GM23338 (cell line): ENCODE results near the gene KIF9. TPM values are rescaled to one million over a fixed set of nuclear protein-coding genes. Genes with fewer than 3 reads are reported as not detected.

ENCODE experiments used
- ATAC-seq: fragments of 200-7000 bp; cut with Tn5 transposase; 3 replicates; pipeline ENCODE4 v1.9.1; 2020
- DNase-seq: peaks from one replicate; pipeline ENCODE4 v3.0.0-alpha.2; 2015; ENCODE audit warnings: low spot score
- H2AFZ ChIP-seq: fragments of 200-600 bp; sonication (generic); 2 replicates; pipeline ENCODE4 v1.8.0; 2016; ENCODE audit warnings: antibody characterized with exemption, mild to moderate bottlenecking, moderate library complexity
- H3F3A ChIP-seq: fragments of 200-600 bp; sonication (generic); replicated peaks from 2 replicates; pipeline ENCODE4 v1.8.0; 2017; ENCODE audit warnings: antibody characterized with exemption, mixed run types, low read depth
- H3K27ac ChIP-seq: fragments of 200-600 bp; sonication (generic); 2 replicates; pipeline ENCODE4 v1.6.1; 2016; ENCODE audit warnings: low read depth
- H3K27me3 ChIP-seq: fragments of 200-600 bp; sonication (generic); 2 replicates; pipeline ENCODE4 v1.8.0; 2016; ENCODE audit warnings: mild to moderate bottlenecking, mixed run types, moderate library complexity; ENCODE audit not compliant: insufficient read depth
- H3K36me3 ChIP-seq: fragments of 200-600 bp; sonication (generic); 2 replicates; pipeline ENCODE4 v1.8.0; 2016; ENCODE audit warnings: mild to moderate bottlenecking; ENCODE audit not compliant: insufficient read depth
- H3K4me1 ChIP-seq: fragments of 200-600 bp; sonication (generic); 2 replicates; pipeline ENCODE4 v1.8.0; 2016; ENCODE audit warnings: mild to moderate bottlenecking, moderate library complexity; ENCODE audit not compliant: insufficient read depth
- H3K4me2 ChIP-seq: fragments of 200-600 bp; sonication (generic); 2 replicates; pipeline ENCODE4 v1.7.1; 2017; ENCODE audit warnings: mixed run types
- H3K4me3 ChIP-seq: fragments of 200-600 bp; sonication (generic); 2 replicates; pipeline ENCODE4 v1.6.1; 2016; ENCODE audit warnings: mixed run types
- H3K79me2 ChIP-seq: fragments of 200-600 bp; sonication (generic); replicated peaks from 2 replicates; pipeline ENCODE4 v1.8.0; 2017; ENCODE audit warnings: mild to moderate bottlenecking; ENCODE audit not compliant: insufficient read depth
- H3K9me2 ChIP-seq: fragments of 200-600 bp; sonication (generic); 2 replicates; pipeline ENCODE4 v1.8.0; 2017; ENCODE audit not compliant: insufficient read depth
- H4K20me1 ChIP-seq: fragments of 200-600 bp; sonication (generic); replicated peaks from 2 replicates; pipeline ENCODE4 v1.8.0; 2017; ENCODE audit warnings: mild to moderate bottlenecking; ENCODE audit not compliant: insufficient read depth
- H3K27ac Mint-ChIP-seq: 2 replicates; pipeline ENCODE4 v1.8.0; 2020; ENCODE audit warnings: inconsistent platforms, mild to moderate bottlenecking, moderate library complexity, mixed read lengths
- H3K27me3 Mint-ChIP-seq: 3 replicates; pipeline ENCODE4 v1.8.0; 2022; ENCODE audit warnings: low read depth, mild to moderate bottlenecking, moderate library complexity, mixed read lengths, inconsistent platforms; ENCODE audit not compliant: insufficient read depth, poor library complexity
- H3K36me3 Mint-ChIP-seq: 3 replicates; pipeline ENCODE4 v1.8.0; 2021; ENCODE audit warnings: low read depth, mild to moderate bottlenecking, inconsistent platforms, moderate library complexity, mixed read lengths
- H3K4me1 Mint-ChIP-seq: 3 replicates; pipeline ENCODE4 v1.8.0; 2020; ENCODE audit warnings: mild to moderate bottlenecking, inconsistent platforms, mixed read lengths
- H3K4me3 Mint-ChIP-seq: 3 replicates; pipeline ENCODE4 v1.8.0; 2021; ENCODE audit warnings: moderate library complexity, mild to moderate bottlenecking, inconsistent platforms, mixed read lengths
- H3K9me3 Mint-ChIP-seq: 3 replicates; pipeline ENCODE4 v1.8.0; 2020; ENCODE audit warnings: moderate library complexity, mild to moderate bottlenecking, inconsistent platforms, mixed read lengths
- CREB1 ChIP-seq: fragments of 250-450 bp; sonication (Bioruptor Pico); IDR thresholded peaks from 2 replicates; pipeline ENCODE4 v1.5.0; 2020; ENCODE audit warnings: low read depth, mild to moderate bottlenecking, moderate library complexity
- CTCF ChIP-seq, 2 experiments: fragments of 200-600 bp in 1 of 2; sonication (generic) in 1 of 2; conservative IDR thresholded peaks; 2 replicates each; pipeline versions ENCODE4 v1.5.1 to v1.6.1; 2016 to 2017; ENCODE audit warnings: antibody characterized with exemption in 2 of 2, low read depth in 2 of 2, mild to moderate bottlenecking in 2 of 2, moderate library complexity in 1 of 2
- ETS1 ChIP-seq: IDR thresholded peaks from 2 replicates; pipeline ENCODE4 v1.6.1; 2016; ENCODE audit warnings: antibody characterized with exemption
- EZH2 ChIP-seq: fragments of 200-600 bp; sonication (generic); IDR thresholded peaks from one replicate; pipeline ENCODE4 v1.8.0; 2017; ENCODE audit warnings: antibody characterized with exemption, mild to moderate bottlenecking, low read depth; ENCODE audit not compliant: unreplicated experiment
- EZH2phosphoT487 ChIP-seq: fragments of 200-600 bp; sonication (generic); IDR thresholded peaks from one replicate; pipeline ENCODE4 v1.8.1; 2018; ENCODE audit warnings: antibody characterized with exemption; ENCODE audit not compliant: unreplicated experiment
- JUNB ChIP-seq: IDR thresholded peaks from one replicate; pipeline ENCODE4 v1.6.1; 2016; ENCODE audit warnings: antibody characterized with exemption; ENCODE audit not compliant: unreplicated experiment
- NANOG ChIP-seq: IDR thresholded peaks from 2 replicates; pipeline ENCODE4 v1.6.1; 2016; ENCODE audit warnings: antibody characterized with exemption, borderline replicate concordance
- POLR2AphosphoS5 ChIP-seq: IDR thresholded peaks from 2 replicates; pipeline ENCODE4 v1.6.1; 2016; ENCODE audit warnings: antibody characterized with exemption, low read depth
- REST ChIP-seq: IDR thresholded peaks from one replicate; pipeline ENCODE4 v1.6.1; 2018; ENCODE audit warnings: antibody characterized with exemption; ENCODE audit not compliant: unreplicated experiment
- STAT1 ChIP-seq: IDR thresholded peaks from one replicate; pipeline ENCODE4 v1.6.1; 2016; ENCODE audit warnings: antibody characterized with exemption; ENCODE audit not compliant: unreplicated experiment
- ZNF114 ChIP-seq: fragments of 250-450 bp; sonication (Bioruptor Pico); IDR thresholded peaks from 2 replicates; pipeline ENCODE4 v1.5.0; 2020; ENCODE audit warnings: mild to moderate bottlenecking, moderate library complexity
- ZNF331 ChIP-seq: fragments of 250-450 bp; sonication (Bioruptor Pico); IDR thresholded peaks from 2 replicates; pipeline ENCODE4 v1.5.0; 2020; ENCODE audit warnings: low read depth, mild to moderate bottlenecking, moderate library complexity
- ZNF462 ChIP-seq: fragments of 250-450 bp; sonication (Bioruptor Pico); IDR thresholded peaks from 2 replicates; pipeline ENCODE4 v1.5.0; 2020; ENCODE audit warnings: mild to moderate bottlenecking, moderate library complexity
- polyA plus RNA-seq: library from polyadenylated mRNA; unstranded; fragments of >200 nt; fragmentation: Nextera tagmentation; extraction: Ambion mirVana; gene quantifications from 2 replicates; pipeline ENCODE4 v1.2.1, GENCODE V29; 2016
- total RNA-seq: library from RNA; depleted of rRNA; stranded (reverse); fragments of >200 nt; shearing (Covaris generic); gene quantifications from 2 replicates; pipeline ENCODE4 v1.2.3, GENCODE V29; 2014

KIF9 gene
- total and polyA plus RNA-seq, 2 experiments from 2014 or later, result 12.6 to 14.0 TPM

GRCh38 chr3:47228088-47228487, 54.5 kb downstream of the KIF9 start:
- no peak overlapping the region for H3K27ac Mint-ChIP-seq
- no peak overlapping the region for H3K4me3 Mint-ChIP-seq
- H3K4me1 ChIP-seq, result peaks cover 5% of the 10 kb centered on the region
- no peaks in the 10 kb centered on the region for H3K36me3 Mint-ChIP-seq
- no peaks in the 10 kb centered on the region for H4K20me1 ChIP-seq
- H3K36me3 ChIP-seq, result no peaks in the 10 kb centered on the region
- no peak overlapping the region for H3K27ac ChIP-seq
- H3K4me3 ChIP-seq, result no peak overlapping the region
- TF ChIP-seq NANOG (no peak), CREB1 (CRISPR knock-in tag) (no peak), EZH2 (no peak), ZNF114 (CRISPR knock-in tag) (no peak), EZH2phosphoT487 (no peak), ETS1 (no peak), STAT1 (no peak), ZNF462 (no peak), POLR2AphosphoS5 (no peak), ZNF331 (CRISPR knock-in tag) (no peak), JUNB (no peak), REST (no peak), CTCF (conservative IDR thresholded peaks at IDR 0.05; ENCODE audit: low read depth in 2 of 2) (no peak)
- no peak overlapping the region for H3K4me2 ChIP-seq
- no peaks in the 10 kb centered on the region for H3K9me2 ChIP-seq
- H3K79me2 ChIP-seq, result no peaks in the 10 kb centered on the region
- H3F3A ChIP-seq, result no peaks in the 10 kb centered on the region
- peaks cover 4% of the 10 kb centered on the region for H3K27me3 Mint-ChIP-seq
- no peak overlapping the region for H2AFZ ChIP-seq
- no peaks in the 10 kb centered on the region for H3K27me3 ChIP-seq
- H3K4me1 Mint-ChIP-seq, result peaks cover 2% of the 10 kb centered on the region; the same call in 2 of the 3 replicates
- no peaks in the 10 kb centered on the region for H3K9me3 Mint-ChIP-seq
- DNase-seq (no peak), ATAC-seq (no peak)
